GM15510 (cell line): ENCODE results near the gene RAB36.

Experiments
- POLR2A ChIP-seq: IDR thresholded peaks from 3 replicates; pipeline ENCODE4 v1.6.1; 2011; ENCODE audit warnings: borderline replicate concordance; ENCODE audit not compliant: insufficient read length; ENCODE audit errors: extremely low read depth

Gene RAB36

GRCh38 chr22:23105304-23105703, 40.0 kb upstream of the RAB36 start:
- no peak for TF ChIP-seq POLR2A

GRCh38 chr22:23105919-23106318, 39.4 kb upstream of the RAB36 start:
- TF ChIP-seq POLR2A, result no peak

- no peak for TF ChIP-seq POLR2A
Measured at GRCh38 chr22:23106344-23106743, 38.9 kb upstream of the RAB36 start.

GRCh38 chr22:23106906-23107367, 38.3 kb upstream of the RAB36 start:
- no peak for TF ChIP-seq POLR2A

GRCh38 chr22:23107487-23108248, 37.6 kb upstream of the RAB36 start:
- TF ChIP-seq POLR2A, result no peak

- no peak for TF ChIP-seq POLR2A
Measured at GRCh38 chr22:23108249-23109078, 36.8 kb upstream of the RAB36 start.

GRCh38 chr22:23109079-23109347, 36.3 kb upstream of the RAB36 start:
- TF ChIP-seq POLR2A, result no peak

GRCh38 chr22:23109441-23109978, 35.8 kb upstream of the RAB36 start:
- TF ChIP-seq POLR2A, result no peak

GRCh38 chr22:23110190-23110921, 34.9 kb upstream of the RAB36 start:
- no peak for TF ChIP-seq POLR2A

GRCh38 chr22:23110922-23111527, 34.3 kb upstream of the RAB36 start:
- no peak for TF ChIP-seq POLR2A

- no peak for TF ChIP-seq POLR2A
Measured at GRCh38 chr22:23112472-23113012, 32.7 kb upstream of the RAB36 start.

- TF ChIP-seq POLR2A, result no peak
Measured at GRCh38 chr22:23113067-23113846, 32.0 kb upstream of the RAB36 start.

- TF ChIP-seq POLR2A, result no peak
Measured at GRCh38 chr22:23113847-23114720, 31.2 kb upstream of the RAB36 start.

- no peak for TF ChIP-seq POLR2A
Measured at GRCh38 chr22:23114721-23115020, 30.6 kb upstream of the RAB36 start.

- no peak for TF ChIP-seq POLR2A
Measured at GRCh38 chr22:23115369-23115768, 29.9 kb upstream of the RAB36 start.
